ENCODE results near the gene PAQR6.

GRCh38 chr1:156196445-156196844, 51.4 kb downstream of the PAQR6 start:
- TF ChIP-seq POLR2A (IDR thresholded peaks at IDR 0.05; ENCODE audit: low read length) (no peak), GATA1 (IDR thresholded peaks at IDR 0.05; ENCODE audit: low read depth, low read length) (no peak)

All from erythroblast (primary cell).